ENCODE measurements around the gene TNNC1.

The TNNC1 gene

GRCh38 chr3:52456800-52457183 lies 3.0 kb upstream of the TNNC1 start:
- DNase-seq: no peak

GRCh38 chr3:52456169-52456799 lies 2.4 kb upstream of the TNNC1 start:
- no peak for DNase-seq

GRCh38 chr3:52455283-52456168 lies 1.7 kb upstream of the TNNC1 start, which contains the start of gene NISCH:
Gene NISCH (plus strand): TSS chr3:52455604. CDS start chr3:52455642, 38 bp downstream.
- peak; percentile 63 for DNase-seq

GRCh38 chr3:52454938-52455282 lies 1.1 kb upstream of the TNNC1 start:
- no peak for DNase-seq

GRCh38 chr3:52454250-52454937 lies 553 bp upstream of the TNNC1 start:
- DNase-seq: no peak

GRCh38 chr3:52452570-52453221 lies 1.1 kb downstream of the TNNC1 start:
- DNase-seq: no peak

- no peak for DNase-seq
Measured at GRCh38 chr3:52452126-52452525, 1.7 kb downstream of the TNNC1 start.

- no peak for DNase-seq
Measured at GRCh38 chr3:52451237-52452083, 2.4 kb downstream of the TNNC1 start.

GRCh38 chr3:52450489-52451236 lies 3.2 kb downstream of the TNNC1 start:
- no peak for DNase-seq

GRCh38 chr3:52447512-52448355 lies 6.1 kb downstream of the TNNC1 start:
- no peak for DNase-seq

GRCh38 chr3:52446631-52447511 lies 7.0 kb downstream of the TNNC1 start:
- DNase-seq: no peak

- no peak for DNase-seq
Measured at GRCh38 chr3:52446042-52446441, 7.8 kb downstream of the TNNC1 start.

GRCh38 chr3:52444860-52445793 lies 8.7 kb downstream of the TNNC1 start, which contains the start of gene SEMA3G:
Gene SEMA3G (minus strand): TSS chr3:52445103. CDS start chr3:52445027, 76 bp downstream.
- DNase-seq: no peak

- DNase-seq: no peak
Measured at GRCh38 chr3:52443791-52444687, 9.8 kb downstream of the TNNC1 start.

GRCh38 chr3:52443268-52443610 lies 10.6 kb downstream of the TNNC1 start:
- no peak for DNase-seq

GRCh38 chr3:52442409-52443267 lies 11.2 kb downstream of the TNNC1 start:
- DNase-seq: no peak
